ENCODE measurements around the gene VSTM2L.

DNA sequence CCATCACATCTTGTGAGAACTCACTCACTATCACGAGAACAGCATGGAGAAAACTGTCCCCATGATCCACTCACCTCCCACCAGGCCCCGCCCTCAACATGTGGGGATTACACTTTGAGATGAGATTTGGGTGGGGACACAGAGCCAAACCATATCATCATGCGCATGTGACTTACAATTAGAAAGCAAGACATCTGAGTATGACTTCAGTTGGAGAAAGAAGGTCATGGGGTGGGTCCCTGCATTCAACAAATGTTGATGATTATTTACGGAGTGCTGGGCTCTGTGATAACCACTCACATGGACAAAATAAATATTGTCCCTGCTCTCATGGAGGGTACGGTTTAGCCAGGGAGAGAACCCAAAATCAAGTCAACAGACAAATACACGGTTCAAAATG, 37.9 kb downstream of the VSTM2L start:
- TF ChIP-seq FOS (IDR thresholded peaks at IDR 0.05; ENCODE audit: borderline replicate concordance, insufficient read depth, low read length) (no peak), POLR2AphosphoS5 (IDR thresholded peaks at IDR 0.05; ENCODE audit: insufficient read depth, low read depth, low read length) (no peak)
- TF ChIP-seq, protein P1, sequence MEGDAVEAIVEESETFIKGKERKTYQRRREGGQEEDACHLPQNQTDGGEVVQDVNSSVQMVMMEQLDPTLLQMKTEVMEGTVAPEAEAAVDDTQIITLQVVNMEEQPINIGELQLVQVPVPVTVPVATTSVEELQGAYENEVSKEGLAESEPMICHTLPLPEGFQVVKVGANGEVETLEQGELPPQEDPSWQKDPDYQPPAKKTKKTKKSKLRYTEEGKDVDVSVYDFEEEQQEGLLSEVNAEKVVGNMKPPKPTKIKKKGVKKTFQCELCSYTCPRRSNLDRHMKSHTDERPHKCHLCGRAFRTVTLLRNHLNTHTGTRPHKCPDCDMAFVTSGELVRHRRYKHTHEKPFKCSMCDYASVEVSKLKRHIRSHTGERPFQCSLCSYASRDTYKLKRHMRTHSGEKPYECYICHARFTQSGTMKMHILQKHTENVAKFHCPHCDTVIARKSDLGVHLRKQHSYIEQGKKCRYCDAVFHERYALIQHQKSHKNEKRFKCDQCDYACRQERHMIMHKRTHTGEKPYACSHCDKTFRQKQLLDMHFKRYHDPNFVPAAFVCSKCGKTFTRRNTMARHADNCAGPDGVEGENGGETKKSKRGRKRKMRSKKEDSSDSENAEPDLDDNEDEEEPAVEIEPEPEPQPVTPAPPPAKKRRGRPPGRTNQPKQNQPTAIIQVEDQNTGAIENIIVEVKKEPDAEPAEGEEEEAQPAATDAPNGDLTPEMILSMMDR (IDR thresholded peaks at IDR 0.05; ENCODE audit: extremely low read depth in 1 of 2, insufficient read depth in 1 of 2, low read depth in 1 of 2, low read length in 2 of 2), result no peak
